HepG2 (cell line): ENCODE data around the gene CFI. TPM values are rescaled to one million over a fixed set of nuclear protein-coding genes. Genes with fewer than 3 reads are reported as not detected.

ENCODE experiments used
- ATAC-seq: fragments of 200-7000 bp; cut with Tn5 transposase; 3 replicates; pipeline ENCODE4 v1.9.1; 2020; ENCODE audit warnings: mild to moderate bottlenecking, moderate library complexity
- BruUV-seq: library from RNA; stranded (reverse); fragments of 400-500 nt; replicated peaks from 2 replicates; lab custom pipeline; 2021; lab: Mats Ljungman, UMichigan
- CTCF ChIA-PET: fragments of 300-600 bp; formaldehyde crosslinking; extraction: SDS; loops from one replicate; lab custom pipeline; 2021; ENCODE audit warnings: low total read pairs, inconsistent platforms, low intra/inter-chr PET ratio; lab: Yijun Ruan, JAX
- POLR2A ChIA-PET: fragments of 350-600 bp; sonication (Branson Sonifier 250); formaldehyde crosslinking; loops from one replicate; lab custom pipeline; 2020; ENCODE audit warnings: antibody characterized with exemption, inconsistent platforms; lab: Yijun Ruan, JAX
- DNase-seq: peaks from one replicate; pipeline ENCODE4 v3.0.0-alpha.2; 2015; ENCODE audit warnings: low spot score
- FAIRE-seq: peaks from 3 replicates; lab custom pipeline; 2011; peaks lifted over from hg19 to GRCh38; lab: Jason Lieb, UNC
- H2AFZ ChIP-seq: one replicate; pipeline ENCODE4 v1.6.1; 2011; ENCODE audit warnings: low read length, inconsistent platforms
- H3K27ac ChIP-seq: fragments of 300-600 bp; 3 replicates; pipeline ENCODE4 v1.8.0; 2011; ENCODE audit warnings: mixed run types, mild to moderate bottlenecking, mixed read lengths, low read length, inconsistent platforms; ENCODE audit not compliant: insufficient read depth; ENCODE audit errors: extremely low read length
- H3K27me3 ChIP-seq, 2 experiments: fragments of 200-600 bp in 1 of 2; 2 replicates in 1 of 2; 3 replicates in 1 of 2; pipeline versions ENCODE4 v1.6.0 to v1.8.0; 2011; ENCODE audit warnings: low read length in 2 of 2, mild to moderate bottlenecking in 2 of 2, moderate library complexity in 2 of 2, inconsistent platforms in 1 of 2; ENCODE audit not compliant: insufficient read depth in 2 of 2, control insufficient read depth in 1 of 2
- H3K36me3 ChIP-seq, 2 experiments: fragments of 200-600 bp in 1 of 2; replicated peaks in 1 of 2; 2 replicates in 1 of 2; 3 replicates in 1 of 2; pipeline versions ENCODE4 v1.5.1 to v1.8.0; 2011; ENCODE audit warnings: low read length in 2 of 2, inconsistent platforms in 1 of 2; ENCODE audit not compliant: insufficient read depth in 2 of 2, control insufficient read depth in 1 of 2
- H3K4me1 ChIP-seq: 2 replicates; pipeline ENCODE4 v1.5.1; 2012; ENCODE audit warnings: low read length, inconsistent platforms; ENCODE audit not compliant: insufficient read depth
- H3K4me2 ChIP-seq: 2 replicates; pipeline ENCODE4 v1.6.0; 2011; ENCODE audit warnings: low read depth, low read length, inconsistent platforms
- H3K4me3 ChIP-seq, 3 experiments: fragments of 200-600 bp in 1 of 3; sonication (generic), shearing (Covaris generic) in 1 of 3; replicated peaks in 1 of 3; 2 replicates each; pipeline ENCODE4 v1.5.1; 2011 to 2016; ENCODE audit warnings: low read length in 3 of 3, inconsistent platforms in 2 of 3, low read depth in 2 of 3, mild to moderate bottlenecking in 2 of 3, control low read depth in 1 of 3, mixed read lengths in 1 of 3; ENCODE audit not compliant: insufficient read depth in 1 of 3
- H3K79me2 ChIP-seq: one replicate; pipeline ENCODE4 v1.6.1; 2011; ENCODE audit warnings: low read length, inconsistent platforms; ENCODE audit not compliant: insufficient read depth
- H3K9ac ChIP-seq: 2 replicates; pipeline ENCODE4 v1.6.0; 2011; ENCODE audit warnings: mild to moderate bottlenecking, low read depth, low read length, inconsistent platforms; ENCODE audit not compliant: insufficient read depth
- H3K9me3 ChIP-seq: 2 replicates; pipeline ENCODE4 v1.5.1; 2012; ENCODE audit warnings: mild to moderate bottlenecking, low read length
- H4K20me1 ChIP-seq: 2 replicates; pipeline ENCODE4 v1.6.0; 2011; ENCODE audit warnings: inconsistent platforms, mild to moderate bottlenecking, low read length, moderate library complexity; ENCODE audit not compliant: insufficient read depth
- CAMTA2 ChIP-seq: sonication (generic); formaldehyde crosslinking; IDR thresholded peaks from 2 replicates; pipeline ENCODE4 v1.4.0; 2020; ENCODE audit warnings: mild to moderate bottlenecking, missing genetic modification reagents, borderline replicate concordance
- FOXA3 ChIP-seq: IDR thresholded peaks from 2 replicates; pipeline ENCODE4 v1.6.1; 2016; ENCODE audit warnings: missing genetic modification reagents, missing compliant biosample characterization
- GMEB2 ChIP-seq: IDR thresholded peaks from 2 replicates; pipeline ENCODE4 v1.6.1; 2016; ENCODE audit warnings: missing biosample characterization, missing genetic modification reagents, low read depth
- HCFC1 ChIP-seq: fragments of 150-350 bp; IDR thresholded peaks from 2 replicates; pipeline ENCODE4 v1.6.1; 2014; ENCODE audit warnings: low read depth, low read length
- HMG20B ChIP-seq: conservative IDR thresholded peaks from 2 replicates; pipeline ENCODE4 v1.6.1; 2016; ENCODE audit warnings: missing genetic modification reagents, missing compliant biosample characterization
- HNRNPK ChIP-seq: fragments of 200-400 bp; formaldehyde crosslinking; IDR thresholded peaks from 2 replicates; pipeline ENCODE4 v1.6.1; 2018; ENCODE audit warnings: low read length, low read depth, moderate library complexity, mild to moderate bottlenecking; ENCODE audit not compliant: poor library complexity, severe bottlenecking
- KAT7 ChIP-seq: IDR thresholded peaks from 2 replicates; pipeline ENCODE4 v1.6.1; 2018; ENCODE audit warnings: borderline replicate concordance, missing compliant biosample characterization
- NR2C2 ChIP-seq: sonication (generic); formaldehyde crosslinking; IDR thresholded peaks from 2 replicates; pipeline ENCODE4 v1.4.0; 2020; ENCODE audit warnings: missing genetic modification reagents, mild to moderate bottlenecking, moderate library complexity, borderline replicate concordance
- NR2F1 ChIP-seq, 2 experiments: fragments of 450-650 bp in 1 of 2; formaldehyde crosslinking in 1 of 2; IDR thresholded peaks; 2 replicates each; pipeline versions ENCODE4 v1.5.0 to v1.6.1; 2016 to 2020; ENCODE audit warnings: mild to moderate bottlenecking in 1 of 2, missing compliant biosample characterization in 1 of 2, missing genetic modification reagents in 1 of 2, moderate library complexity in 1 of 2
- RFX3 ChIP-seq: IDR thresholded peaks from 2 replicates; pipeline ENCODE4 v1.6.1; 2016; ENCODE audit warnings: missing biosample characterization, missing genetic modification reagents
- SAFB2 ChIP-seq: sonication (generic); formaldehyde crosslinking; IDR thresholded peaks from 2 replicates; pipeline ENCODE4 v1.5.1; 2020; ENCODE audit warnings: missing genetic modification reagents, low read depth, mild to moderate bottlenecking, borderline replicate concordance
- ZNF264 ChIP-seq: sonication (generic); formaldehyde crosslinking; IDR thresholded peaks from 2 replicates; pipeline ENCODE4 v1.4.0; 2020; ENCODE audit warnings: missing genetic modification reagents
- ZNF761 ChIP-seq: sonication (generic); formaldehyde crosslinking; conservative IDR thresholded peaks from 2 replicates; pipeline ENCODE4 v1.4.0; 2020; ENCODE audit warnings: mild to moderate bottlenecking, missing genetic modification reagents
- ZNF776 ChIP-seq: sonication (generic); formaldehyde crosslinking; IDR thresholded peaks from 2 replicates; pipeline ENCODE4 v1.4.0; 2020; ENCODE audit warnings: mild to moderate bottlenecking, missing genetic modification reagents
- WGBS: methylation state at CpG from one replicate; pipeline ENCODE4 v1.1.6; 2017; ENCODE audit warnings: low lambda C conversion rate; 5-methylcytosine and 5-hydroxymethylcytosine counted together
- in situ Hi-C: cut with HindIII; loops from 2 replicates; pipeline ENCODE4 v1.10.0; 2017; ENCODE audit warnings: low pct_unique_long_range_greater_than_20kb; ENCODE audit not compliant: extremely low pct_ligation_motif_present
- intact Hi-C: fragments of 100-400 bp; cut with micrococcal nuclease; formaldehyde crosslinking; loops from one replicate; pipeline ENCODE4 v1.10.0; 2022; ENCODE audit not compliant: unreplicated experiment
- polyA plus RNA-seq, 8 experiments: library from polyadenylated mRNA; depleted of rRNA in 3 of 8; stranded (reverse) in 7 of 8; unstranded in 1 of 8; fragments of >200 nt; fragmentation: Illumina TruSeq in 4 of 8; extraction: Trizol in 4 of 8; gene quantifications; 2 replicates each; pipeline versions ENCODE4 v1.2.1 to v1.2.3, GENCODE V29; 2011 to 2016; ENCODE audit warnings: low read depth in 4 of 8, missing spikeins in 1 of 8, mixed read lengths in 1 of 8; ENCODE audit not compliant: insufficient read depth in 1 of 8
- total RNA-seq, 5 experiments: library from RNA; depleted of rRNA; stranded (reverse); fragments of >200 nt; fragmentation: Illumina TruSeq; extraction: Trizol; gene quantifications; 2 replicates each; pipeline ENCODE4 v1.2.3, GENCODE V29; 2016; ENCODE audit warnings: low read depth in 1 of 5
- TF ChIP-seq, protein P1 (sequence below): sonication (generic); IDR thresholded peaks from 2 replicates; pipeline ENCODE4 v1.6.1; 2016; ENCODE audit warnings: low read depth, borderline replicate concordance
- TF ChIP-seq, protein P2 (sequence below): sonication (generic); formaldehyde crosslinking; conservative IDR thresholded peaks from 2 replicates; pipeline ENCODE4 v1.4.0; 2020; ENCODE audit warnings: missing genetic modification reagents

CFI gene
- total and polyA plus RNA-seq, 2 of the 13 experiments (the other 11 are each of a cell fraction or from before 2014, with no cell fraction given), result 284 to 337 TPM

- intact Hi-C loops, result loop anchor here (10.0 kb wide), 1 partner anchor 245 kb away; the partner anchor contains the start of gene MCUB
- 67% methylated on average over 2 of the region's 2 CpGs for WGBS
- Histone ChIP-seq H3K9me3 (no peaks in the 10 kb centered on the region), H2AFZ (no peak overlapping the region)
- no peak for ATAC-seq
- CTCF ChIA-PET, result no interaction called here
- no peak for TF ChIP-seq HNRNPK
- TF ChIP-seq, protein P1, sequence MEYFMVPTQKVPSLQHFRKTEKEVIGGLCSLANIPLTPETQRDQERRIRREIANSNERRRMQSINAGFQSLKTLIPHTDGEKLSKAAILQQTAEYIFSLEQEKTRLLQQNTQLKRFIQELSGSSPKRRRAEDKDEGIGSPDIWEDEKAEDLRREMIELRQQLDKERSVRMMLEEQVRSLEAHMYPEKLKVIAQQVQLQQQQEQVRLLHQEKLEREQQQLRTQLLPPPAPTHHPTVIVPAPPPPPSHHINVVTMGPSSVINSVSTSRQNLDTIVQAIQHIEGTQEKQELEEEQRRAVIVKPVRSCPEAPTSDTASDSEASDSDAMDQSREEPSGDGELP, result no peak
- no peak for TF ChIP-seq HCFC1
- no peak for TF ChIP-seq ZNF264 (CRISPR knock-in tag)
- TF ChIP-seq NR2C2 (CRISPR knock-in tag), result no peak
- TF ChIP-seq NR2F1 (CRISPR knock-in tag; IDR thresholded peaks at IDR 0.05), result no peak
- TF ChIP-seq CAMTA2 (CRISPR knock-in tag), result no peak
- TF ChIP-seq, protein P2, sequence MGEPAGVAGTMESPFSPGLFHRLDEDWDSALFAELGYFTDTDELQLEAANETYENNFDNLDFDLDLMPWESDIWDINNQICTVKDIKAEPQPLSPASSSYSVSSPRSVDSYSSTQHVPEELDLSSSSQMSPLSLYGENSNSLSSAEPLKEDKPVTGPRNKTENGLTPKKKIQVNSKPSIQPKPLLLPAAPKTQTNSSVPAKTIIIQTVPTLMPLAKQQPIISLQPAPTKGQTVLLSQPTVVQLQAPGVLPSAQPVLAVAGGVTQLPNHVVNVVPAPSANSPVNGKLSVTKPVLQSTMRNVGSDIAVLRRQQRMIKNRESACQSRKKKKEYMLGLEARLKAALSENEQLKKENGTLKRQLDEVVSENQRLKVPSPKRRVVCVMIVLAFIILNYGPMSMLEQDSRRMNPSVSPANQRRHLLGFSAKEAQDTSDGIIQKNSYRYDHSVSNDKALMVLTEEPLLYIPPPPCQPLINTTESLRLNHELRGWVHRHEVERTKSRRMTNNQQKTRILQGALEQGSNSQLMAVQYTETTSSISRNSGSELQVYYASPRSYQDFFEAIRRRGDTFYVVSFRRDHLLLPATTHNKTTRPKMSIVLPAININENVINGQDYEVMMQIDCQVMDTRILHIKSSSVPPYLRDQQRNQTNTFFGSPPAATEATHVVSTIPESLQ (CRISPR knock-in tag), result no peak
- TF ChIP-seq GMEB2 (CRISPR knock-in tag), result no peak
- TF ChIP-seq KAT7 (CRISPR knock-in tag), result no peak
- no peak for TF ChIP-seq ZNF761
- no peak for TF ChIP-seq RFX3 (CRISPR knock-in tag)
- no peak for TF ChIP-seq FOXA3 (CRISPR knock-in tag)
- no peak for TF ChIP-seq ZNF776
- no peak for TF ChIP-seq HMG20B (CRISPR knock-in tag)
- no peak for TF ChIP-seq SAFB2 (CRISPR knock-in tag)
- TF ChIP-seq, all 625 proteins: peak for 0
- Histone ChIP-seq H4K20me1 (no peaks in the 10 kb centered on the region), H3K4me2 (no peak overlapping the region), H3K79me2 (no peaks in the 10 kb centered on the region), H3K27me3 (no peaks in the 10 kb centered on the region), H3K27ac (no peak overlapping the region), H3K9ac (no peak overlapping the region), H3K36me3 (no peaks in the 10 kb centered on the region), H3K4me3 (no peak overlapping the region), H3K4me1 (peaks cover 20% of the 10 kb centered on the region)
- DNase-seq (no peak), FAIRE-seq (no peak)
- BruUV-seq, result no TSS peak
- in situ Hi-C loops, result loop anchor here (25.0 kb wide), 1 partner anchor 247 kb away; the partner anchor contains the start of gene MCUB
- POLR2A ChIA-PET, result no interaction called here
These were observed 7.9 kb upstream of the CFI start for GRCh38 chr4:109809655-109810054.
